Trophoblast cell (in vitro differentiated cells and primary cell): ENCODE measurements around the gene HLA-DPA1.
"Not testable (repeated sequence)": the region's sequence is repeated elsewhere in the genome, so short reads cannot be mapped to it uniquely, and the experiment has no call there.

ENCODE experiments used
- DNase-seq, 2 donors: peaks; one replicate each; pipeline ENCODE4 v3.0.0-alpha.2; 2016
- H2AFZ ChIP-seq: 2 replicates; pipeline ENCODE4 v1.6.1; 2013; ENCODE audit warnings: low read length, moderate library complexity, mild to moderate bottlenecking; ENCODE audit not compliant: insufficient read depth, poor library complexity
- H2AK5ac ChIP-seq: 2 replicates; pipeline ENCODE4 v1.6.1; 2013; ENCODE audit warnings: mild to moderate bottlenecking, low read length
- H2BK120ac ChIP-seq: 2 replicates; pipeline ENCODE4 v1.6.1; 2013; ENCODE audit warnings: low read length, mild to moderate bottlenecking, moderate library complexity; ENCODE audit not compliant: insufficient read depth, poor library complexity
- H2BK12ac ChIP-seq: 2 replicates; pipeline ENCODE4 v1.6.1; 2013; ENCODE audit warnings: mild to moderate bottlenecking, low read length, moderate library complexity
- H2BK5ac ChIP-seq: 2 replicates; pipeline ENCODE4 v1.6.1; 2013; ENCODE audit warnings: low read length, low read depth, moderate library complexity, mild to moderate bottlenecking; ENCODE audit not compliant: poor library complexity
- H3K14ac ChIP-seq: 2 replicates; pipeline ENCODE4 v1.6.1; 2013; ENCODE audit warnings: mild to moderate bottlenecking, low read length
- H3K18ac ChIP-seq: 2 replicates; pipeline ENCODE4 v1.6.1; 2013; ENCODE audit warnings: mild to moderate bottlenecking, low read length
- H3K23ac ChIP-seq: 2 replicates; pipeline ENCODE4 v1.6.1; 2013; ENCODE audit warnings: low read length
- H3K27ac ChIP-seq: 2 replicates; pipeline ENCODE4 v1.5.1; 2013; ENCODE audit warnings: low read depth, mild to moderate bottlenecking, inconsistent platforms, low read length, moderate library complexity
- H3K27me3 ChIP-seq: 2 replicates; pipeline ENCODE4 v1.6.1; 2013; ENCODE audit warnings: inconsistent platforms, mild to moderate bottlenecking, low read length, moderate library complexity; ENCODE audit not compliant: insufficient read depth
- H3K36me3 ChIP-seq, 2 experiments: 1 replicate in 1 of 2; 2 replicates in 1 of 2; pipeline ENCODE4 v1.6.1; 2013; ENCODE audit warnings: low read length in 2 of 2, mild to moderate bottlenecking in 2 of 2, moderate library complexity in 1 of 2; ENCODE audit not compliant: insufficient read depth in 2 of 2, control insufficient read depth in 1 of 2
- H3K4ac ChIP-seq: 2 replicates; pipeline ENCODE4 v1.6.1; 2013; ENCODE audit warnings: low read depth, mild to moderate bottlenecking, low read length, moderate library complexity
- H3K4me1 ChIP-seq, 2 experiments: 1 replicate in 1 of 2; 2 replicates in 1 of 2; pipeline ENCODE4 v1.6.1; 2013; ENCODE audit warnings: low read length in 2 of 2, mild to moderate bottlenecking in 2 of 2, moderate library complexity in 1 of 2; ENCODE audit not compliant: insufficient read depth in 2 of 2, control insufficient read depth in 1 of 2
- H3K4me2 ChIP-seq: 2 replicates; pipeline ENCODE4 v1.6.1; 2013; ENCODE audit warnings: inconsistent platforms, mild to moderate bottlenecking, low read length, moderate library complexity
- H3K4me3 ChIP-seq: 2 replicates; pipeline ENCODE4 v1.5.1; 2013; ENCODE audit warnings: mild to moderate bottlenecking, low read depth, low read length, inconsistent platforms
- H3K79me1 ChIP-seq: one replicate; pipeline ENCODE4 v1.6.1; 2013; ENCODE audit warnings: low read length
- H3K79me2 ChIP-seq: 2 replicates; pipeline ENCODE4 v1.6.1; 2013; ENCODE audit warnings: low read length, mild to moderate bottlenecking; ENCODE audit not compliant: control insufficient read depth, insufficient read depth, poor library complexity
- H3K9ac ChIP-seq: 2 replicates; pipeline ENCODE4 v1.6.1; 2013; ENCODE audit warnings: mild to moderate bottlenecking, low read length
- H3K9me3 ChIP-seq: 2 replicates; pipeline ENCODE4 v1.6.1; 2013; ENCODE audit warnings: low read depth, mild to moderate bottlenecking, control low read depth, inconsistent platforms, low read length; ENCODE audit not compliant: insufficient read depth
- H4K12ac ChIP-seq: 2 replicates; pipeline ENCODE4 v1.6.1; 2013; ENCODE audit warnings: low read depth, mild to moderate bottlenecking, low read length, moderate library complexity
- H4K8ac ChIP-seq: 2 replicates; pipeline ENCODE4 v1.6.1; 2013; ENCODE audit warnings: low read depth, mild to moderate bottlenecking, low read length, moderate library complexity
- H4K91ac ChIP-seq: one replicate; pipeline ENCODE4 v1.6.1; 2013; ENCODE audit warnings: low read depth, mild to moderate bottlenecking, low read length, moderate library complexity
- WGBS: extraction: QIAGEN DNeasy Blood & Tissue Kit; methylation state at CpG from one replicate; pipeline ENCODE4 v1.1.7; 2013; ENCODE audit warnings: missing lambda C conversion rate; ENCODE audit not compliant: insufficient read length, insufficient coverage; ENCODE audit errors: extremely low coverage; 5-methylcytosine and 5-hydroxymethylcytosine counted together

HLA-DPA1 gene

DNA sequence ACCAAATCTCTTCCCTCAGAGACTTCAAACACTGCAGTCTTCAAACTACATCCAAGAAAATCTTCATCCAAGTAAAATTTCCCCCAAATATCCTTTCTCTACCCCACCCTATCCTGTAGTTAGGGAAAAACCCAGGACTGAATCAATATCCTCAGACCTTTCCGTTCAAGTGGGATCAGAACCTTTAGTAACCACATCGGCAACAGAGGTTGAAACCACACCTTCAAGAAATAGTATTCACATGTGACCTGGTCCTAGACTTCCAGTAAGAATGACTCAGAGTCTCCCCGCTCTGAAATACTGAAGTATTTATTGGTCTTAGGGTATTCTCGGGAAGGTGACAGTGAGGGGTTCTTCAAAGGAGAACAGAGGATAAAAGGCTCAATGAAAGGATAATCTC is 8.7 kb downstream of the HLA-DPA1 start:
- H4K8ac ChIP-seq, result no peak overlapping the region
- no peak overlapping the region for H4K91ac ChIP-seq
- no peak overlapping the region for H3K14ac ChIP-seq
- no peak overlapping the region for H3K4me2 ChIP-seq
- no peak overlapping the region for H3K4me3 ChIP-seq
- no peak overlapping the region for H4K12ac ChIP-seq
- no peak overlapping the region for H3K23ac ChIP-seq
- H2AK5ac ChIP-seq, result no peak overlapping the region
- H3K79me2 ChIP-seq, result no peaks in the 10 kb centered on the region
- H3K4ac ChIP-seq, result no peak overlapping the region
- no peak overlapping the region for H2AFZ ChIP-seq
- no peaks in the 10 kb centered on the region for H3K27me3 ChIP-seq
- no peak overlapping the region for H2BK120ac ChIP-seq
- H3K4me1 ChIP-seq, result no peaks in the 10 kb centered on the region
- no peak overlapping the region for H3K18ac ChIP-seq
- no peak for DNase-seq
- no CpG with 5 or more reads among the region's 4 CpGs for WGBS
- H3K27ac ChIP-seq, result no peak overlapping the region
- no peaks in the 10 kb centered on the region for H3K36me3 ChIP-seq
- H2BK5ac ChIP-seq, result no peak overlapping the region
- no peaks in the 10 kb centered on the region for H3K79me1 ChIP-seq
- H3K9ac ChIP-seq, result no peak overlapping the region
- H2BK12ac ChIP-seq, result no peak overlapping the region
- no peaks in the 10 kb centered on the region for H3K9me3 ChIP-seq

DNA sequence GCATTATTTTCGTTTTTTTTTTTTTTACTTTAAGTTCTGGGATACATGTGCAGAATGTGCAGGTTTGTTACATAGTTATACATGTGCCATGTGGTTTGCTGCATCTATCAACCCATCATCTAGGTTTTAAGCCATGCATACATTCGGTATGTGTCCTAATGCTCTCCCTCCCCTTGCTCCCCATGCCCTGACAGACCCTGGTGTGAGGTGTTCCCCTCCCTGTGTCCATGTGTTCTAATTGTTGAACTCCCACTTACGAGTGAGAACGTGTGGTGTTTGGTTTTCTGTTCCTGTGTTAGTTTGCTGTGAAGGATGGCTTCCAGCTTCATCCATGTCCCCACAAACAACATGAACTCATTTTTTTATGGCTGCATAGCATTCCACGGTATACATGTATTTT is 10.0 kb downstream of the HLA-DPA1 start:
- not testable (repeated sequence) for H4K8ac ChIP-seq, H4K91ac ChIP-seq, H3K4me2 ChIP-seq, H3K27me3 ChIP-seq, H3K4me1 ChIP-seq, H4K12ac ChIP-seq, H3K27ac ChIP-seq, H2AK5ac ChIP-seq, H3K36me3 ChIP-seq, H3K18ac ChIP-seq, H3K23ac ChIP-seq, H3K4me3 ChIP-seq, H2BK120ac ChIP-seq, H3K9ac ChIP-seq, H2AFZ ChIP-seq, H3K79me1 ChIP-seq, H3K4ac ChIP-seq, H2BK12ac ChIP-seq, H3K79me2 ChIP-seq, H3K9me3 ChIP-seq, H2BK5ac ChIP-seq, DNase-seq, H3K14ac ChIP-seq
- WGBS, result no CpG with 5 or more reads among the region's 5 CpGs

DNA sequence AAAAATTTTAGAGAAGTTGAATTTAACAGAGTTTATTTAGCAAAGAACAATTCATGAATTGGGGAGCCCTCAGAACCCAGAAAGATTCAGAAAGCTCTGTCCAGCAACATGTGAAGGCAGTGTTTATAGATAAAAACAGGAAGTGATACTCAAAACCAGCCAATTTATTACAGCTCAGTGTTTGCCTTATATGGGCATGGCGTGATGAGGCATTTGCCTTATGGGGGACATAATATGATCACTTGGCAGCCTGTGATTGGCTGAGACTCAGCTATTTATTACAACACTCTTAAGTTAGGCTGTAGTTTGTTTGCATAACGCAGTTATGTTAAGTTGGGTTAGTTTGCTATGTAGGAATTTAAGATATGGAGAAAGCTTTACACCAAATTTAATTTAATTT is 11.5 kb downstream of the HLA-DPA1 start:
- no peak overlapping the region for H3K4ac ChIP-seq
- no peak overlapping the region for H2BK120ac ChIP-seq

DNA sequence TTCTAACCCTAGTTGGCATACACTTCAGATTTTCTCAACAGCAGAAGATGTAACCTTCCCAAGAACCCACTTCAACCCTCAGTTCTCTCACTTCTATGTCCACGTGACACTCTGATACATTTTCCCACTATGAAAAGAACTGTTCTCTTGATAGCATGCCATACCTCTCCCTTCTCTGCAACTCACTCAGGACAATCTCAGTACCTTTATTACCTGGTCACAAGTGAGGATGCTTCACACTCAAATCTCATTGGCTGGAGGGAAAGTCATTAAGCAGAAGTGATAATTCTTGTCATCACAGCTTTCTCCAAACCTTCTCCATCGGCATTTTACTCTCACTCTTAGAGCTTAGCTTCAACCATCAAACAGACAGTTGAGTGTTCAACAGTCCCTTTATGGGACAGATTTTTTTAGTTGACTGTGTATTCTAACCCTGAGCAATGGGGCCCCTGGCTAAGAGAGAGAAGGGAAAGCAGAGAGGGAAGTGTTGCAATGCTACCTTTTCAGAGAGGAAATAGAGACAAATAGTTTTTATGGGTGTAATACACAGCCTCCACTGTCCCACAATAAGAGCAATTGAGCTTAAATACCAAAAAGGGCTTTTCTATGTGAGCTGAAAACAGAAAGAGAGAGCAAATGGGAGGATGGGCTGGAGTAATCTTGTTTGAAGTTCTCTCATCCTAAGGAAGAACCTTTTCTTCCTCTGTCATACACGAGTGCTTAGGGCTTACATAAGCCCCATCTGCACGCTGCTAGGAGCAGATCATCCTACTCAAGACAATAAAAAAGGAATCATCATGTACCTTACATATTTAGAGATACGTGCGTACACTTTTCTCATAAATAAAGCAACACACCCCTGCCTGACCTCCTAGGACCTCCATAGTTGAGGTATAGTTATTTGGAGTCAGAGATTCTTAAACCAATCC is 16.0 kb downstream of the HLA-DPA1 start:
- H3K79me2 ChIP-seq, result no peaks in the 10 kb centered on the region
- H3K18ac ChIP-seq, result no peak overlapping the region
- no peak overlapping the region for H3K9ac ChIP-seq
- H3K14ac ChIP-seq, result no peak overlapping the region
- H3K4me3 ChIP-seq, result no peak overlapping the region
- no peak overlapping the region for H3K4ac ChIP-seq
- H2AK5ac ChIP-seq, result no peak overlapping the region
- H3K23ac ChIP-seq, result no peak overlapping the region
- H3K9me3 ChIP-seq, result no peaks in the 10 kb centered on the region
- no peaks in the 10 kb centered on the region for H3K27me3 ChIP-seq
- H3K4me2 ChIP-seq, result no peak overlapping the region
- no peak overlapping the region for H2BK12ac ChIP-seq
- no peak overlapping the region for H4K91ac ChIP-seq
- no peak overlapping the region for H2AFZ ChIP-seq
- no peak overlapping the region for H3K27ac ChIP-seq
- H4K8ac ChIP-seq, result no peak overlapping the region
- WGBS, result no CpG with 5 or more reads among the region's 6 CpGs
- DNase-seq, result no peak
- H2BK120ac ChIP-seq, result no peak overlapping the region
- no peaks in the 10 kb centered on the region for H3K36me3 ChIP-seq
- no peaks in the 10 kb centered on the region for H3K4me1 ChIP-seq
- H4K12ac ChIP-seq, result no peak overlapping the region
- no peaks in the 10 kb centered on the region for H3K79me1 ChIP-seq
- H2BK5ac ChIP-seq, result no peak overlapping the region

More for the DNA sequence above, 11.5 kb downstream of the HLA-DPA1 start:
- no peaks in the 10 kb centered on the region for H3K9me3 ChIP-seq
- no peaks in the 10 kb centered on the region for H3K4me1 ChIP-seq
- H3K36me3 ChIP-seq, result no peaks in the 10 kb centered on the region
- H4K8ac ChIP-seq, result no peak overlapping the region
- H3K79me1 ChIP-seq, result no peaks in the 10 kb centered on the region
- H3K23ac ChIP-seq, result no peak overlapping the region
- H3K18ac ChIP-seq, result no peak overlapping the region
- no peak overlapping the region for H2AK5ac ChIP-seq
- H2BK12ac ChIP-seq, result no peak overlapping the region
- H3K9ac ChIP-seq, result no peak overlapping the region
- DNase-seq, result no peak
- no CpG with 5 or more reads among the region's 2 CpGs for WGBS
- H2AFZ ChIP-seq, result no peak overlapping the region
- H4K12ac ChIP-seq, result no peak overlapping the region
- H3K4me2 ChIP-seq, result no peak overlapping the region
- no peaks in the 10 kb centered on the region for H3K79me2 ChIP-seq
- H3K4me3 ChIP-seq, result no peak overlapping the region
- H4K91ac ChIP-seq, result no peak overlapping the region
- H3K27me3 ChIP-seq, result no peaks in the 10 kb centered on the region
- no peak overlapping the region for H3K14ac ChIP-seq
- H2BK5ac ChIP-seq, result no peak overlapping the region
- no peak overlapping the region for H3K27ac ChIP-seq
